DND-41 (cell line): ENCODE data around the gene NSMF.

Experiments
- ATAC-seq: fragments of 200-7000 bp; cut with Tn5 transposase; 3 replicates; pipeline ENCODE4 v1.9.1; 2021; ENCODE audit warnings: low read depth; ENCODE audit not compliant: insufficient read depth
- DNase-seq: peaks from one replicate; pipeline ENCODE4 v3.0.0-alpha.2; 2020
- H2AFZ ChIP-seq: 2 replicates; pipeline ENCODE4 v1.6.0; 2012; ENCODE audit warnings: low read depth, low read length
- H3K27ac ChIP-seq: 2 replicates; pipeline ENCODE4 v1.5.1; 2012; ENCODE audit warnings: low read length, inconsistent platforms
- H3K27me3 ChIP-seq: fragments of 200-600 bp; sonication (generic); 2 replicates; pipeline ENCODE4 v1.6.0; 2012; ENCODE audit warnings: low read length, mild to moderate bottlenecking, inconsistent platforms; ENCODE audit not compliant: insufficient read depth, poor library complexity
- H3K36me3 ChIP-seq: 2 replicates; pipeline ENCODE4 v1.5.1; 2012; ENCODE audit warnings: low read length, inconsistent platforms; ENCODE audit not compliant: insufficient read depth
- H3K4me1 ChIP-seq: 2 replicates; pipeline ENCODE4 v1.5.1; 2012; ENCODE audit warnings: mild to moderate bottlenecking, low read length; ENCODE audit not compliant: insufficient read depth
- H3K4me2 ChIP-seq: 2 replicates; pipeline ENCODE4 v1.6.0; 2012; ENCODE audit warnings: mild to moderate bottlenecking, moderate library complexity, low read length, inconsistent platforms; ENCODE audit not compliant: insufficient read depth
- H3K4me3 ChIP-seq, 2 experiments: fragments of 200-600 bp in 1 of 2; shearing (Covaris generic) in 1 of 2; 2 replicates each; pipeline ENCODE4 v1.5.1; 2012 to 2016; ENCODE audit warnings: inconsistent platforms in 2 of 2, low read length in 2 of 2, mild to moderate bottlenecking in 2 of 2, low read depth in 1 of 2, moderate library complexity in 1 of 2
- H3K79me2 ChIP-seq: 2 replicates; pipeline ENCODE4 v1.6.0; 2012; ENCODE audit warnings: low read length, inconsistent platforms; ENCODE audit not compliant: insufficient read depth
- H3K9ac ChIP-seq: 2 replicates; pipeline ENCODE4 v1.6.0; 2012; ENCODE audit warnings: low read depth, mild to moderate bottlenecking, inconsistent platforms, low read length, moderate library complexity
- H3K9me3 ChIP-seq: 2 replicates; pipeline ENCODE4 v1.5.1; 2012; ENCODE audit warnings: low read length, moderate library complexity, mild to moderate bottlenecking, inconsistent platforms; ENCODE audit not compliant: insufficient read depth, severe bottlenecking
- H4K20me1 ChIP-seq: 2 replicates; pipeline ENCODE4 v1.6.0; 2012; ENCODE audit warnings: low read length; ENCODE audit not compliant: insufficient read depth
- CTCF ChIP-seq: IDR thresholded peaks from 2 replicates; pipeline ENCODE4 v1.5.1; 2012; ENCODE audit warnings: borderline replicate concordance, low read length, moderate library complexity, mild to moderate bottlenecking; ENCODE audit not compliant: poor library complexity, severe bottlenecking; ENCODE audit errors: extremely low read depth
- EZH2 ChIP-seq: IDR thresholded peaks from 3 replicates; pipeline ENCODE4 v1.6.1; 2012; ENCODE audit warnings: borderline replicate concordance, low read depth, mild to moderate bottlenecking, moderate library complexity, low read length, inconsistent platforms; ENCODE audit not compliant: severe bottlenecking

NSMF gene

DNA sequence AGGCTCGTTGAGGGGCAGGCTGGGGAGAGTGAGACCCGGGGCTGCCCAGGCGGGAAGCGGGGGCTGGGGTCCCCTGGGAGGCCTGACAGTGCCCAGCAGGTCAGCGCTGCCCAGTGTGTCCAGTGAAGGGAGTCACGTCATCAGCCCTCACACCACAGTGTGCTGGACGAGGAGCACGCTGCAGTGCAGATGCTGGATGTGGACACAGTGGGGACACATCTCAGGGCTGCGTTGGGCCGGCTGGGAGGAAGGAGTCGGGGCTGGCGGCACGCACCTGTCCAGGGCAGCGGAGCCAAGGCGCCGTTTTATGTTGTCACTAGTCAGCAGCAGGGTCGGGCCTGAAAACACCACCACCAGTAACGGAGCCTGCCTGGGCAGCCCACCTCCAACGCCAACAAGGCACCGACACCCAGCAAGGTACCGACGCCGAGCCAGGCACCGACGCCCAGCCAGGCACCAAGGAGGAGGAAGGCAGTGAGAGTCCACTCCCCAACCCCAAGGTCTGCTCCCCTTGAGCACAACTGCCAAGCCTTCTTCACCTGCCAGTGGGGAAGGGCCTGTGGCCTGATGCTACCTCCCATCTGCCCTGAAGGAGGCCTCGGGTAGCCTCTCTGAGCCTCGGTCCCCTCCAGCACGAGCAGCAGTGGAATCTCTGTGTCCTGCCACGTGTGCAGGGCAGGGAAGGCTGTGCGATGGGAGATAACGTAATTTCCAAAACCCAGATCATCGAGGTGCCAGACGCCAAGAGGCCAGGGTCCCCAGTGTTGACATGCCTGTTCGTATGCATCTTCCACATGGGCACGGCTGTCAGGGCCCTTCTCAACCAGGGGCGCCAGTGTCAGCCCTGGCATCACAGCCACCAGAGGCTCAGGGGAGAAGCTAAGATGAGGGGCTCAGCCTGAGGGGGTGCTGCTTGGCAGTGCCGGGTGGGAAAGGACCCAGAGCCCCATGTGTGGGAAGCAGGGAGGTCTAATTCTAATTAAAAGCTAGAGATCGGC, 21.9 kb upstream of the NSMF start:
- H3K4me2 ChIP-seq, result no peak overlapping the region
- H4K20me1 ChIP-seq, result 0 out of 2 replicates have a peak, but pooled peaks cover 4% of the 10 kb centered on the region
- H2AFZ ChIP-seq, result no peak overlapping the region
- ATAC-seq, result no peak
- H3K4me1 ChIP-seq, result no peaks in the 10 kb centered on the region
- TF ChIP-seq CTCF (no peak), EZH2 (no peak)
- H3K27me3 ChIP-seq, result no peaks in the 10 kb centered on the region
- H3K36me3 ChIP-seq, result no peaks in the 10 kb centered on the region
- no peak for DNase-seq
- H3K79me2 ChIP-seq, result no peaks in the 10 kb centered on the region
- peaks cover 3% of the 10 kb centered on the region for H3K9me3 ChIP-seq
- H3K4me3 ChIP-seq, result no peak overlapping the region
- no peak overlapping the region for H3K27ac ChIP-seq
- H3K9ac ChIP-seq, result no peak overlapping the region

DNA sequence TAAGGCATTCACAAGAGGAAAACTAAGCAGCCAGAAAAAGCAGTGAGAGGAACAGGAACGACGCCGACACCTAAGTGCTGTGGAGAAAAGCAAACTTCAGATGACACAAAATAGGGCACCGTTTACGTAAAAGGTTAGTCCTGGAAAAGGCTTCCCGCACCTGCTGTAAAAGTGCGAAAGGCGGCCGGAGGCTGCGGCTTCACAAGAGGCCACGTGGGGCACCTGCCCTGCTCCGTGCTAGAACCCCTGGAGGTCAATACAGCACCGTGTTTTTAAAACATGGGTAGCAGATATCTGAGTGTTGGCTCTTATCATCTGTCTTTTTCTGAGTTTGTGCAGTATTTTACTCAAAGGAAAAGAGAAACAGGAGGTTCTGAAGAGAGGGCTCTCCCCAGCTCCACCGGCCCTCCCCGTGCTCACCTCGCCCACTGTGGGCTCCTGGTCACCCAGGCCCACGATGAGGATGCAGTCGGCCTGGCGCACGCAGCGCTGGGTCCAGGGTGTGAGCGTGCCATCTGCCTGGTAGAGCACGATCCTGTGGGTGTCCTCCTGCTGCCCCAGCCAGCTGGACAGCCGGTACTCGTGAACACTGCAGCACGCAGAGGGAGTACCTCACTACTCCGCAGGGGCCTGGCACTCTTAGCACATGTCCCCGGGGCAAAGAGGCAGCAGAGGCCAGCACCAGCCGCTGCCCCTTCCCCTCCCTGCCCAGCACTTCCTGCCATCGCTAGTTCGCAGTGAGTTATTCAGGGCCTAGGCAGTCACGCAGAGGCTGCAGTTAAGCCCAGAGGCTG, 21.0 kb upstream of the NSMF start:
- no peak overlapping the region for H2AFZ ChIP-seq
- TF ChIP-seq CTCF, result no peak
- TF ChIP-seq EZH2, result no peak
- no peak overlapping the region for H3K4me2 ChIP-seq
- H3K4me3 ChIP-seq, result no peak overlapping the region
- no peak overlapping the region for H3K9ac ChIP-seq
- ATAC-seq, result no peak
- H3K4me1 ChIP-seq, result no peaks in the 10 kb centered on the region
- no peak for DNase-seq
- peaks cover 7% of the 10 kb centered on the region for H3K9me3 ChIP-seq
- no peaks in the 10 kb centered on the region for H4K20me1 ChIP-seq
- H3K36me3 ChIP-seq, result no peaks in the 10 kb centered on the region
- H3K27me3 ChIP-seq, result no peaks in the 10 kb centered on the region
- no peaks in the 10 kb centered on the region for H3K79me2 ChIP-seq
- no peak overlapping the region for H3K27ac ChIP-seq

DNA sequence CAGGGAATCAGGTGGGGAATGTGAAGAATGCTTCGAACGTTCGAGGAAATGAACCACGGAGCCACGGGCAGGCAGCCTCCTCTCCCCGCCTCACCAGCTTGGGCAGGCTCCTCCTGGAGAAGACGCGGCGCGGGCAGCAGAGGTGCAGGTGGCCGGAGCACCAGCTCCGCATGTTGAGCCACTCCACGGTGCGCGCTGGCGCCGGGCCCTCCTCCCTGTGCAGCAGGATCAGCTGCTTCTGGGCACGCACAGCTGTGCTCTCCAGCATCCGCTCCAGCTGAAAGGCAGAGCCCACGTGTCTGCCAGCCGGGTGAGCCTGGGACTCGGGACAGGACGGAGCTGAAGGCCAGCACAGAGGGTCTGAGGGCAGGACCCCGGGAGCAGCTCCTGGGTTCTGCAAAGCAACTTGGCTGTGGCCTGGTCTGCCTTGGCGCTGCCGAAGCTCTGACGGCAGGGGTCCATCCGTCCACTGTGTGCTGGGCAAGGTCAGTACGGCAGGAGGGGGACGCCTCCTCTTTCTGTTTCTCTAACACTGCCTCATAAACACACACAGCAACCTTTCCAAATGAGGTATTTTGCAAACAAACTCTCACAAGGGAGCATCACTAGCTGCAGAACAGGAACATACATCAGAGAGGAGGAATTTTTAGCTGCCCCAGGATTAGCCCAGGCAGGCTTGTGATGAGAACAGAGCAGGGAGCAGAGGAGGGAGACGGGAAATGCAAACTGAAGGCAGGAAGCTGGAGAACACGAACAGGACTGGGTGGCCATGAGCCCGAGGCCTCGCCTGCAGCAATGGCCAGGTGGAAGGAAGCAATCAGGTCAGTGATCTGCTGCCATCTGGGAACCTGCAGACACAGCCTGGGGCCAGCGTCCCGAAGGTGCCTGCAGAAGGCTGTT, 20.1 kb upstream of the NSMF start:
- Histone ChIP-seq H3K4me2 (no peak overlapping the region), H2AFZ (no peak overlapping the region), H4K20me1 (no peaks in the 10 kb centered on the region), H3K79me2 (no peaks in the 10 kb centered on the region), H3K9ac (no peak overlapping the region), H3K9me3 (peaks cover 14% of the 10 kb centered on the region), H3K27ac (no peak overlapping the region), H3K4me3 (no peak overlapping the region), H3K36me3 (no peaks in the 10 kb centered on the region), H3K4me1 (no peaks in the 10 kb centered on the region), H3K27me3 (no peaks in the 10 kb centered on the region)
- TF ChIP-seq CTCF, result no peak
- TF ChIP-seq EZH2, result no peak
- DNase-seq (no peak), ATAC-seq (no peak)
